HG03354 (cell line): Measurements from ENCODE around the gene RILPL1.
"Not testable (repeated sequence)": the region's sequence is repeated elsewhere in the genome, so short reads cannot be mapped to it uniquely, and the experiment has no call there.

Source experiments
- ATAC-seq: cut with Tn5 transposase; IDR thresholded peaks from one replicate; pipeline ENCODE4 v1.9.1; 2021; ENCODE audit warnings: mild to moderate bottlenecking; ENCODE audit not compliant: unreplicated experiment, poor library complexity, severe bottlenecking

RILPL1 gene

GRCh38 chr12:123533672-123534643, at the start of gene RILPL1:
Gene RILPL1 (minus strand): TSS chr12:123533719. CDS start chr12:123533482, 237 bp downstream.
- peak; percentile 61 for ATAC-seq

- no peak for ATAC-seq
Measured at GRCh38 chr12:123580772-123581171, 47.3 kb upstream of the RILPL1 start.

DNA sequence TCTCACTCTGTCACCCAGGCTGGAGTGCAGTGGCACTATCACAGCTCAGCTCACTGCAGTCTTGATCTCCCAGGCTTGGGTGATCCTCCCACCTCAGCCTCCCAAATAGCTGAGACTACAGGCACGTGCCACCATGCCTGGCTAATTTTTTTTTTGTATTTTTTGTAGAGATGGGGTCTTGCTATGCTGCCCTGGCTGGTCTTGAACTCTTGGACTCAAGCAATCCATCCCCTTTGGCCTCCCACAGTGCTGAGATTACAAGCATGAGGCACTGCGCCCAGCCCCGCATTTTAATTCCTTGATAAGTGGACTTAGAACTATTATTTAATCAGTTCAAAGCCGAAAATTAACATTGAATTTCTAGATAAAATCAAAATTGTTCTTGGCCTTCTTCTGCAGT, 45.3 kb upstream of the RILPL1 start:
- not testable (repeated sequence) for ATAC-seq

DNA sequence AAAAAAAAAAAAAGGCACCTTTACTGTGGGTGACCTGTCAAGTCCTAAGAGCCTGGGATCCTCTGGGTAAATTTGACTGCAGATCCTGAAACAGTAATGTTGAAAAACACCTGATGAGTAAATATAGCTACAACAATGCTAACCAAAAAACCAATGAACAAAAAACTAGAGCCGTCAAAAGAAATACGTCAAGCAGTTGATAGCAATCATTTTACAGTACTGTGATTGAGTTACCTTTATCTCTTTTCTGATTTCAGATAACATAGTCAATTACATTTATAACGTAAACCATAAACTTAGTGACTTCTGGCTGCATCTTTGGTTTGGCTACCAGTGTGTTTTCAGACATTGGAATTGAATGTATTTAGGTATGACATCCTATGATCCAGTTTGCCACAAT, 44.7 kb upstream of the RILPL1 start:
- ATAC-seq = no peak

DNA sequence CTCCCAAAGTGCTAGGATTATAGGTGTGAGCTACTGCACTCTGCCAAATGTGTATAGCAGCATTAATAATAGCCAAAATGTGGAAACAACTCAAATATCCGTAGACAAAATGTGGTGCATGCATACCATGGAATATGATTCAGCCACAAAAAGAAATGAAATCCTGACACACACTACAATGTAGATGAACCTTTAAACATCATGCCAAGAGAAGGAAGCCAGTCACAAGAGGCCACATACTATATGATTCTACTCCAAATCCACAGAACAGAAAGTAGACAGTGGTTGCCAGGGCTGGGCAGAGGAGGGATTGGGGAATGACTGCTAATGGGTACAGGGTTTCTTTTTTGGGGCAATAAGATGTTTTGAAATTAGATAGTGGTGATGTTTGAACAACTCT, 43.1 kb upstream of the RILPL1 start:
- no peak for ATAC-seq

DNA sequence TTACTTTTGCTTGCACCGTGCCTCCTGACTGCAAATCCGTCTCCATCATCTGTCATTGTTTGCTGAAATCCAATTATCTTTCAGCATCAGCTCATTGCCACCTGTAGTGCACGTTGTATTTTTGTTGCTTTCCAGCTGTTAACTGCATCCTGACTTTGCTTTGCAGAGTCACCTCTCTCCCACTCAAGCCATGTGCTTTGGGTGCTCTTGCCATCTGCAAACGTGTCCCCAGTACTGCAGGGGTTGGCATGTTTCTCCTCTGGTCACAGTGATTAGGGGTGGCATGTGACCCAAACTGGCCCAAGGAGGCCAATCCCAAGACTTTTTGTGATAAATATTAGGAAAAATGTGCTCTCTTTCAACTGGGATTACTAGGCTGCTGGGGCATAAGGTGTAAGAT, 40.4 kb upstream of the RILPL1 start:
- ATAC-seq = no peak

DNA sequence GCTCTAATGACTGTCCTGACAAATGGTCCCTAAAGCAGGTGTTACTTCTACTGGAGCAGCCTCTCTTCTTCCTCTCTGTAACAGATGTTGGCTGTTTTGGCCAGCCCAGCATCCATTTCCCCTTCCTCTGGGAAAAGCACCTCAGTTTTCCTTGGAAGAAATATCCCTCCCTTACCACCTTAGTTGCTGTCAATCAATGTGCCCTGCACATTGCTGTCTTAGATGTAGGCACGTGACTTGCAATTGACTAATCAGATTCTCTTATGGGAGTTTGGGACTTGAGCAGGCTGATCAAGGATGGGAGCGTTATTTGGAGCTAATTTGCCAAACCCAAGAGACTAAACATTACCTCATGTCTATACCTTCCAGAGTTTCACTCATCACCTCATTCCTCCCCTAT, 38.9 kb upstream of the RILPL1 start:
- ATAC-seq = no peak

- no peak for ATAC-seq
Measured at GRCh38 chr12:123571343-123571813, 37.9 kb upstream of the RILPL1 start.

GRCh38 chr12:123559468-123559867, 25.9 kb upstream of the RILPL1 start:
- no peak for ATAC-seq

DNA sequence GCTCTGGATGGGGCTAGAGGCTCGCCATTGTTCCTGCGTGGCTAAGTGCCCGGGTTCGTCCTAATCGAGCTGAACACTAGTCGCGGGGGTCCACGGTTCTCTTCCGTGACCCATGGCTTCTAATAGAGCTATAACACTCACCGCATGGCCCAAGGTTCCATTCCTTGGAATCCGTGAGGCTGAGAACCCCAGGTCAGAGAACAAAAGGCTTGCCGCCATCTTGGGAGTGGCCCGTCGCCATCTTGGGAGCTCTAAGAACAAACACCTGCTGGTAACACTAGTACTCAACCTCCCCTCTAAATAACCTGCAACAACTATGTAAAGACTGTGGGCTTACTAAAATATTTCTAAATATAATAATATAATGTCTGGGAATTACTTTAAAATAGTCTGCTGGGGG, 25.0 kb upstream of the RILPL1 start:
- not testable (repeated sequence) for ATAC-seq

DNA sequence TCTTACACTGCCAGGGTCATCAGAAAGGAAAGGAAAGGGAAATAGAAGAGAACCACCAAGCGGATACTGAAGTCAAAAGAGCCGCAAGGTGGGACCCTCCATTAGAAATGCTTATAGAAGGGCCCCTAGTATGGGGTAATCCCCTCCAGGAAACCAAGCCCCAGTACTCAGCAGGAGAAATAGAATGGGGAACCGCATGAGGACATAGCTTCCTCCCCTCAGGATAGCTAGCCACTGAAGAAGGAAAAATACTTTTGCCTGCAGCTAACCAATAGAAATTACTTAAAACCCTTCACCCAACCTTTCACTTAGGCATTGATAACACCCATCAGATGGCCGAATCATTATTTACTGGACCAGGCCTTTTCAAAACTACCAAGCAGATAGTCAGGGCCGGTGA, 21.3 kb upstream of the RILPL1 start:
- ATAC-seq = not testable (repeated sequence)

- ATAC-seq = not testable (repeated sequence)
Measured at GRCh38 chr12:123554136-123554535, 20.6 kb upstream of the RILPL1 start.

DNA sequence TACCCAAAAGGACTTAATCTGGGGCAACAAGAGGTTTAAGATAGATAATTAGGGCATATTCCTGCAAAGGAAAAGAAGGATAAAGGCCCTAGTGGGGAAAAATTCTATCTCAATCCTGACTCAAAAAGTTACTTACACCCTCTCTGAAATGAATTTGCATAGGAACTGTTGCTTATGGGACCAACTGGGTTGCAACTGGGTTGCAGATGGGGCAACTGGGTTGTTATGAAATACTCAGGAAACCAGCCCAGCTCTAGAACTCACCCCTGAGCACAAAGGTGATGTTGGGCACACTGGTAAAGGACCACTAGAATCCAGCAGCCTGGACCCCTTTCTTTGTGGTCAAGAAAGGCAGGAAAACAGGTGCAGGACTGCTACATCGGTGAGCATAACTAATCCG, 17.2 kb upstream of the RILPL1 start:
- no peak for ATAC-seq

DNA sequence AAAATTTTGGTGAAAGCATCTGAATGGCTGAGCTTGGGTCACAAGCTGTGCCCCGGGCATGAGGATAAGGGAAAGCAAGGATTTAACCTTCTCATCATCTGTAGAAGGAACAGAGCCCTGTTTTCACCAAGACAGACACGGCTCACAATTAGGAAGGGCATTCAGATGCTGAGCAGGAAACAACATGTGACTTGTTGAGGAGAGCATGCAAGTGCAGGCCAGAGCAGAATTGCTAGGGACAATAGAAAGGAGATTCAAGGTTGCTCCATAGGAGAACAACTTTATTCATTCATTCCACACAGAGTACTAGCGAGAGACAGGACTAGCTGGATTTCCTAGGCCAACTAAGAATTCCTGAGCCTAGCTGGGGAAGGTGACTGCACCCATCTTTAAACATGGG, 14.6 kb upstream of the RILPL1 start:
- no peak for ATAC-seq

DNA sequence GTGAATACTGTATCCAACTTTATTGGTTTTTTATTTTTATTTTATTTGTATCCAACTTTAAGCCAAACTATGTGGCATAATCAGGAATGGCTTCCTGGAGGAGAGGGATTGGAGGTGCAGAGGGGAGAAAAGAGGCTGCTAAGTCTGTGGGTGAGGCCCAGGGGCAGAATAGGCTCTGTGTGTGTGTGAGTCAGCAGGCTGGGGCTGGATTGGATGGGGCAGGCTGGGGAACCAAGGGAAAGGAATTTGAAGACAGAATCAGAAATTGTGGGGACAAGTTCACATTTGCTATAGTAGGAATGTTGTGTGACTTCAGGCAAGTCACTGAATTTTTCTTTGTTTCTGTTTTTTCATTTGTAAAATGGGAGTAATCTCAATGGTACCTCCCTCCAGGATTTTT, 12.8 kb upstream of the RILPL1 start:
- ATAC-seq = no peak

GRCh38 chr12:123543541-123543940, 10.0 kb upstream of the RILPL1 start:
- ATAC-seq = no peak

DNA sequence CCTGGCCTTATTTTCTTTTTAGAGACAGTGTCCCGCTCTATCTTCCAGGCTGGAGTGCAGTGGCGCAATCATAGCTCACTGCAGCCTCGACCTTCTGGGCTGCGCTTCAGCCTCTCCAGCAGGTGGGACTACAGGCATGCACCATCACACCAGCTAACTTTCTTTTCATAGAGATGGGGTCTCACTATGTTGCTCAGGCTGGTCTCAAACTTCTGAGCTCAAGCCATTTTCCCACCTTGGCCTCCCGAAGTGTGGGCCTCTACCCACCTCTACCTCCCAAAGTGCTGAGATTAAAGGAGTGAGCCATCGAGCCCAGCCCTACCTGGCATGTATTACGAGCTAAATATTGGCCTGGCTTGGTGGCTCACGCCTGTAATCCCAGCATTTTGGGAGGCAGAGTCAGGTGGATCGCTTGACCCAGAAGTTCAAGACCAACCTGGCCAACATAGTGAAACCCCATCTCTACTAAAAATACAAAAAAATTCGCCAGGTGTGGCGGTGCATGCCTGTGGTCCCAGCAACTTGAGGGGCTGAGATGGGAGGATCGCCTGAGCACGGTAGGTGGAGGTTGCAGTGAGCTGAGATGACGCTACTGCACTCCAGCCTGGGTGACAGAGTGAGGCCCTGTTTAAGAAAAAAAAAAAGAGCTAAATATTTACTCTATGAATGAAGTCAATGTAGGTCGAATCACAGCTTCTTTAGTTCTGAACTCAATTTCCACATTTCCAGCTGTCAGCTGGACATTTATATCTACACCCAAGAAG, 7.6 kb upstream of the RILPL1 start:
- no peak for ATAC-seq

DNA sequence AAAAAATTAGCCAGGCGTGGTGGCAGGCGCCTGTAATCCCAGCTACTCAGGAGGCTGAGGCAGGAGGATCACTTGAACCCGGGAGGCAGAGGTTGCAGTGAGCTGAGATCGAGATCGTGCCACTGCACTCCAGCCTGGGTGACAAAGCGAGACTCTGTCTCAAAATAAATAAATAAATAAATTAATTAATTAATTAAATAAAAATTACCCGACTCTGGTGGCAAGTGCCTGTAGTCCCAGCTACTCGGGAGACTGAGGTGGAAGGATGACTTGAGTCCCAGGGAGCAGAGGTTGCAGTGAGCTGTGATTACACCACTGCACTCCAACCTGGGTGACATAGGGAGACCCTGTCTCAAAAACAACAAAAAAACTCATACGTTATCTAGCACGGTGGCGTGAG, 2.4 kb upstream of the RILPL1 start:
- ATAC-seq = not testable (repeated sequence)

DNA sequence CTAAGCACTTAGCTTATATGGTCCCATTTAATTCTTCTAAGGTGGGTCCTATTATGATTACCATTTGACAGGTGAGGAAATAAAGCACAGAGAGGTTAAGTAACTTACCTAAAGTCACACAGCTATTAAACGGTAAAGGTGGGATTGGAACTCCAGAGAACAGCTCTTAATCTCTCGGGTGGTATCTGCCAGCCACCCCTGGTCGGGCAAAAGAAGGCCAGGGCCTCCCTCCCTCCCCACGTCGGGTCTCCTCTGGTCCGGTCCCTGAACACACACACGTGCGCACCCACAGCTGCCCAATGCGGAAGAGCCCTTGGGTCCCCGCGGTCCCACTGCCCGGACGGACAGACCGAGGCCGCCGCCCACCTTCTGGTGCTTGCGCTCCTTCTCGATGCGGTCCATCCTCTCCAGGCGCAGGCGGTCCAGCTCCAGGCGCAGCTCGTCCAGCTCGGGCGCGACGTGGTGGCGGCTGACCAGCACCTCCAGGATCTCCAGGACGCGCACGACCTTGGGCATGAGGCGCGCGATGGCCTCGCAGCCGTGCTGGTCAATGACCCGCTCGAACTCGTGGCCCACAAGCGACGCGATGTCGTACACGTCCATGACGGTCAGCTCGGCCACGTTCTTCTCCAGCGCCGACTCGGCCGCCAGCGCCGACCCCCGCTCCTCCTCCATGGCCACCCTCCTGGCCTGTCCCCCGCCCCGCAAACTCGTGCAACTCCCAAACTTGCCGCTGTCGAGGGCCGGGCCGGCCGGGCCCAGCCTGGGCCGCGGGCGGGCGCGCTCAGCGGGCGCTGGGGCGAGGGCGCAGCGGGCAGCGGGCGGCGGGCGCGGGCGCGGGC, 490 bp downstream of the RILPL1 start:
- ATAC-seq = peak; percentile 36

DNA sequence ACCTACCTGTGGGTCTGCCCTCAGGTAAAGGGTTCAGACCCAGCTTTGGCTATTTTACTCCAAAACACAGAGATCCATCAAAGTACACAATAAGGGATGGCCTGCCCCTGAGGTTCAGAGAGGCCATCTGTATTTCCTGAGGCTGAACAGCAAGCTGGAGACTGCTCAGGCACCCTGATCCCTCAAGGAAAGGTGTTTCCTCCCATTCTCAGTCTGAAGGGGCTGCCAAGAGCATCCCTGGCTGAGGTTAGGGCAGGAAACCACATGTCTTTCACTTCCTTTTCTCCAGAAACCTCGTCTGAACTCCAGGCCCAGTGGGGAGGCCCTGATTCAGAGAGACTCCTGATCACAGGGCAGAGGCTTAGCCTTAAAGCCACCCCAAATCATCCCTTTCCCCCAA, 1.5 kb downstream of the RILPL1 start:
- ATAC-seq = no peak
